NT2/D1 (cell line): ENCODE results near the gene MYL11.
A peak's percentile ranks its signal among the peaks of the same experiment; 100 is the strongest.

Source experiments
- DNase-seq: peaks from one replicate; pipeline ENCODE4 v3.0.0-alpha.2; 2011; ENCODE audit warnings: low read depth, low spot score
- H3K27me3 ChIP-seq: 2 replicates; pipeline ENCODE4 v1.6.0; 2011; ENCODE audit warnings: mild to moderate bottlenecking; ENCODE audit not compliant: insufficient read length, insufficient read depth
- H3K36me3 ChIP-seq: 2 replicates; pipeline ENCODE4 v1.6.1; 2011; ENCODE audit warnings: mild to moderate bottlenecking, low read length, mixed read lengths; ENCODE audit not compliant: insufficient read depth, insufficient read length
- H3K4me1 ChIP-seq: 2 replicates; pipeline ENCODE4 v1.5.1; 2011; ENCODE audit not compliant: insufficient read depth, insufficient read length
- H3K4me3 ChIP-seq: 2 replicates; pipeline ENCODE4 v1.5.1; 2011; ENCODE audit warnings: low read depth; ENCODE audit not compliant: insufficient read length
- H3K9ac ChIP-seq: 2 replicates; pipeline ENCODE4 v1.6.0; 2011; ENCODE audit warnings: low read depth; ENCODE audit not compliant: insufficient read length
- H3K9me3 ChIP-seq: 2 replicates; pipeline ENCODE4 v1.5.1; 2011; ENCODE audit warnings: mild to moderate bottlenecking, low read length; ENCODE audit not compliant: insufficient read depth
- SUZ12 ChIP-seq: IDR thresholded peaks from 2 replicates; pipeline ENCODE4 v1.6.1; 2011; ENCODE audit not compliant: insufficient read length, insufficient read depth; ENCODE audit errors: extremely low read depth
- YY1 ChIP-seq: IDR thresholded peaks from 2 replicates; pipeline ENCODE4 v1.6.1; 2011; ENCODE audit not compliant: insufficient read length, insufficient read depth
- ZNF274 ChIP-seq: IDR thresholded peaks from 2 replicates; pipeline ENCODE4 v1.6.1; 2011; ENCODE audit warnings: mild to moderate bottlenecking, low read depth, low read length

The MYL11 gene

DNA sequence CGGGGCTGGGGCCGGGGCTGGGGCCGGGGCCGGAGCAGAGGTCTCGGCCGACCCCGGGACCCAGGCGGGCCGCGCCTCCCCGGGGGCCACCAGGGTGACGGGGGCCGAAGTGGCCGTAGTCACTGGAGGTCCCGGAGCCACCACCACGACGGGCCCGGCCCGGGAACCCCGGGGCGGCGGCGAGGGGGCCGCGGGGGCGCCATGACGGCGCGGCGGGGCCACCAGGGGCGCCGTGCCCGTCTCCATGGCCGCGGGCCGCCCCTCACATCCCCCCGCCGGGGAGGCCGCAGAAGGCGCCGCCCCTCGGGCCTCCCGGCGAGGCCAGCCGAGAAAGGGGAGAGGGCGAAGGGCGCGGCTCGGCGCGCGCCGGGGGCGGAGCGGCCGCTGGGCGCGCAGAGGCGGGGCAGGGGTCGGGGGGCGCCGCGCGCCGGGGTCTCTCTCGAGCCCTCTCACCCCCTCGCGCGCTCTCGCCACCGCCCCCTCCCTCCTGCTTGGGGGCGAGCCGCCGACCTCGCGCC is 4.6 kb upstream of the MYL11 start:
- H3K27me3 ChIP-seq = no peaks in the 10 kb centered on the region
- H3K4me1 ChIP-seq = peaks cover 21% of the 10 kb centered on the region
- peak overlapping the region; percentile 91 for H3K9ac ChIP-seq
- TF ChIP-seq YY1 (no peak), ZNF274 (no peak), SUZ12 (no peak)
- H3K4me3 ChIP-seq = peak overlapping the region; percentile 68
- H3K36me3 ChIP-seq = peaks cover 23% of the 10 kb centered on the region
- no peaks in the 10 kb centered on the region for H3K9me3 ChIP-seq
- DNase-seq = no peak

DNA sequence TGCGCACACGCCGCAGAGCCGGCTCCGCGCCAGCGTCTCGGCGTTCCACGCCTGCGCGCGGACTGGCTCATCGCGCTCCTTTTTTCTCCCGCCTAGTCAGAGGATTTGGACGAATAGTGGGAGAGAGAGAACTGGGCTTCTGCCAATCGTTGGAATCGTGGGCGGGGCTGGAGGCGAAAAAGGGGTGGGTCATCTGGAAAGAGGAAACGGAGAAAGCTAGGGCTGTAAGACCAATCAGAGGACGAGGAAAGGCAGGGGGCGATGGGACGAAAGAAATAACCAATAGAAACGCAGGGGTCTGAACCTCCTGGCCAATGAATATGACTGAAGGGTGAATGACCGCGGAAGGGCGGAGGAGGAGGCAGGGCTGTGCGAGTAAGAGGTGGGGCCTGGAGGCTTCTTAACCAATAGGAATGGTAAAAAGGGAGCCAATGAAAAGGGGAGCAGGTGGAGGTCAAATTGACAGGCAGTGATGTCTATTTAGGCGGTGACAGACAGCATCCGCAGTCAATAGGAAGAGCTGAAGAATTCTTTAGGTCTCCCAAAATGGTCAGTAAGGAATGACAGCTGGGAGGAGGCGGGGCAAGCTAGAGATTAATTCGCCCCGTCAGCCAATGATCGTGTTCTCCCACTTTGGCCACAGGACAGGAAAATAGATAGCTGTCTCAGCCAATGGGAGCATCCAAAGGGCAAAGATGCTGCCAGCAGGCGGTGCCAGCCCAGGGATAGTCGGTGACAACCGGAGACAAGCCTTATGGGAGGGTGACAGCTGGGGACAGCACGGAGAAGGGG is 4.0 kb upstream of the MYL11 start, which contains the start of gene TBC1D10B:
TSS of gene TBC1D10B (minus strand) at position 39 of the 792 bp plus-strand sequence. CDS start 311 bp downstream, outside the sequence.
- H3K4me1 ChIP-seq = peaks cover 21% of the 10 kb centered on the region
- peak; percentile 99 for DNase-seq
- TF ChIP-seq YY1 (no peak), SUZ12 (no peak), ZNF274 (no peak)
- H3K9me3 ChIP-seq = no peaks in the 10 kb centered on the region
- peak within 1 kb of the TSS; percentile 68 for H3K4me3 ChIP-seq
- H3K27me3 ChIP-seq = no peaks in the 10 kb centered on the region
- H3K9ac ChIP-seq = peak within 1 kb of the TSS; percentile 91
- peaks cover 16% of the 10 kb centered on the region for H3K36me3 ChIP-seq

DNA sequence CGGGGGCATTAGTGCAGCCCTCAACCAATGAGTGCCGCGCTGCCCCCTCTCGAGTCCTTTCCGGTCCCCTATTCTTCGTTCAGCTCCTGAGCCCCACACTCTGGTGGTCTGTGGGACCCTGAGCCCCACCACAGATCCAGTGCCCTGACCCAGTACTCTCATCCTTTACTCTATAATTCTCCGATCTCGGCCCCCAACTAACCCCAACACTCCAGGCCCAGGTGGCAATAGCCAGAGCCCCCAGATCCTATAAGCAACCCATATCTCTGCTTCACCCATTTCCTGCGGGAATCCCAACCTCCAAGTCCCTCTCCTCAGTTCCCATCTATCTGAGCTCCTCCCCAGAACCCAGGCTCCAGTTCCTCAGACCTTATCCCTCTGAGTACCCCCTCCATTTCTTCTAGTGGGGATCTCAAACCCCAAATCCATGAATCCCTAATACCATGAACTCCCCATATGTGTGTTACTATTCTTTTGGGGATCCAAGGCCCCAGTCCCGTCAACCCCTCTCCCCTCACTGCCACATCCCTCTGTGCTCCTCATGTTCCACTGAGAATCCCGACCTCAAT is 3.3 kb upstream of the MYL11 start:
- TF ChIP-seq SUZ12 = no peak
- no peak for TF ChIP-seq YY1
- TF ChIP-seq ZNF274 = no peak
- Histone ChIP-seq H3K4me3 (peak overlapping the region; percentile 47), H3K4me1 (peaks cover 25% of the 10 kb centered on the region), H3K9me3 (no peaks in the 10 kb centered on the region), H3K27me3 (no peaks in the 10 kb centered on the region), H3K9ac (peak overlapping the region; percentile 65), H3K36me3 (peaks cover 13% of the 10 kb centered on the region)
- DNase-seq = no peak

DNA sequence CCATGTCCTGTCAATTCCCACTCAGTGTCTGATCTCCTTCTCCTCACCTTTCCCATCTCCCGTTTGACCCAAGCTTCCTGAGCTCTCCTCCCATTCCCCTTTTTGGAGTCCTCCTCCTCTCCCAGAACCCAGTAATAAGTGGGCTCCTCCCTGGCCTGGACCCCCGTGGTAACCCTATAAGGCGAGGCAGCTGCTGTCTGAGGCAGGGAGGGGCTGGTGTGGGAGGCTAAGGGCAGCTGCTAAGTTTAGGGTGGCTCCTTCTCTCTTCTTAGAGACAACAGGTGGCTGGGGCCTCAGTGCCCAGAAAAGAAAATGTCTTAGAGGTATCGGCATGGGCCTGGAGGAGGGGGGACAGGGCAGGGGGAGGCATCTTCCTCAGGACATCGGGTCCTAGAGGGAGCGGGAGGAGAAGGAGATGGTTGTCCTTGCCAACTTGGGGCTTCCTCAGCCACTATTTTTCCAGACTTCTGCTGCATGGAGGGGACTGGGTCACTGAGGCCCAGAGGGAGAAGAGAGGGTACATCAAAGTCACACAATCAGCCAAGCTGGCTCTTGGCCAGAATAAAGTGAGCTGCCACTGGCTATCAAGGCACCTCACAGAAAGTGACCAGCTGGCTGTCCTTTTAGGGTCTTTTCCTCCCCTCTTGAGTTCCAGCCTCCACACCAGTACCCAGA is 2.4 kb upstream of the MYL11 start:
- H3K4me3 ChIP-seq = no peak overlapping the region
- H3K4me1 ChIP-seq = peaks cover 28% of the 10 kb centered on the region
- H3K36me3 ChIP-seq = peaks cover 7% of the 10 kb centered on the region
- TF ChIP-seq ZNF274 (no peak), SUZ12 (no peak), YY1 (no peak)
- H3K9me3 ChIP-seq = no peaks in the 10 kb centered on the region
- H3K9ac ChIP-seq = peak overlapping the region; percentile 5
- no peaks in the 10 kb centered on the region for H3K27me3 ChIP-seq
- no peak for DNase-seq

DNA sequence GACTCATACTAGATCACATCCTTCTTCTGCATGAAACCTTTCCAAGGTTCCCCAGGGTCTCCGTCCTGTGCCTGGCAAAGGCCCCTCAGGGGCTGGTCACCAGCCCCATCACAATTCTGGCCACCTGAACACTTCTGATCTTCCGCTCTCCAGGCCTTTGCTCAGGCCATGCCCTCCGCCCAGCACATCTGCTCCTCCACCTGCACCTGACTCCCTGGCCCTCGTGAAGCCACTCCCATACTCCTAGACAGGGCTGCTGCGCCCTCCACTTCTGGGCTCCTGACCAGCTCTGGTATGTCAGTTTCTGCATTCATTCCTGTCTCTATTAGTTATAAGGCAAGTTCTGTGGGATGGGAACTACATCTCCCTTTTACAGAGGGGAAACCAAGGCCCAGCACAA is 1.9 kb upstream of the MYL11 start:
- H3K4me1 ChIP-seq = peaks cover 22% of the 10 kb centered on the region
- no peak for DNase-seq
- H3K9ac ChIP-seq = peak overlapping the region; percentile 5

DNA sequence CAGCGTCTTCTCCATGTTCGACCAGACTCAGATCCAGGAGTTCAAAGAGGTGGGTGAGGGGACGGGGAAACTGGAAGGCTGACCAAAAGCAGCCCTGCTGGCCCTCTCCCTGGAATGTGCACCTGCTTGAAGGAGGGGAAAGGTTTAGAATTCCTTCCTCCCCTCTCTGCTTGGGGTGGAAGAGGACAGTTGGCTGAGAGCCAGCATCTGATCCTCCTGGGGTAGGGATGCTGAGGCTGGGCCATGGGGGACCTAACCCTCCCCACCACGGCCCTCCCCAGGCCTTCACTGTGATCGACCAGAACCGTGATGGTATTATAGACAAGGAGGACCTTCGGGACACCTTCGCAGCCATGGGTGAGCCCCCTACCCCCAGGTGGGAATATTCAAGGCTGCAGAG is 1.3 kb downstream of the MYL11 start:
- H3K9me3 ChIP-seq = no peaks in the 10 kb centered on the region
- H3K4me1 ChIP-seq = peaks cover 15% of the 10 kb centered on the region
- no peaks in the 10 kb centered on the region for H3K27me3 ChIP-seq
- no peak overlapping the region for H3K9ac ChIP-seq
- DNase-seq = no peak
- H3K36me3 ChIP-seq = peaks cover 9% of the 10 kb centered on the region
- no peak for TF ChIP-seq SUZ12
- TF ChIP-seq YY1 = no peak
- no peak for TF ChIP-seq ZNF274
- H3K4me3 ChIP-seq = no peak overlapping the region

More for the DNA sequence above, 1.9 kb upstream of the MYL11 start:
- Histone ChIP-seq H3K4me3 (no peak overlapping the region), H3K27me3 (no peaks in the 10 kb centered on the region), H3K9me3 (no peaks in the 10 kb centered on the region), H3K36me3 (peaks cover 1% of the 10 kb centered on the region)
- no peak for TF ChIP-seq SUZ12
- TF ChIP-seq ZNF274 = no peak
- TF ChIP-seq YY1 = no peak
